Osteoblast (primary cell): ENCODE measurements around the gene GALNT16. TPM values are rescaled to one million over a fixed set of nuclear protein-coding genes. Genes with fewer than 3 reads are reported as not detected.

Experiments used
- DNase-seq: peaks from one replicate; pipeline ENCODE4 v3.0.0; 2011; ENCODE audit warnings: low spot score, mixed read lengths; ENCODE audit not compliant: insufficient read length; ENCODE audit errors: missing footprints
- H2AFZ ChIP-seq: 2 replicates; pipeline ENCODE4 v1.6.0; 2011; ENCODE audit warnings: mild to moderate bottlenecking, low read length
- H3K27ac ChIP-seq: 2 replicates; pipeline ENCODE4 v1.5.1; 2011; ENCODE audit warnings: mild to moderate bottlenecking, low read depth, low read length, moderate library complexity
- H3K27me3 ChIP-seq: 2 replicates; pipeline ENCODE4 v1.6.0; 2012; ENCODE audit warnings: mild to moderate bottlenecking, control low read depth, inconsistent platforms, low read length, moderate library complexity; ENCODE audit not compliant: insufficient read depth
- H3K36me3 ChIP-seq: 2 replicates; pipeline ENCODE4 v1.5.1; 2011; ENCODE audit warnings: mild to moderate bottlenecking, low read length, control low read depth, moderate library complexity; ENCODE audit not compliant: insufficient read depth
- H3K4me1 ChIP-seq: 2 replicates; pipeline ENCODE4 v1.5.1; 2011; ENCODE audit warnings: mild to moderate bottlenecking, low read length, control low read depth, moderate library complexity; ENCODE audit not compliant: insufficient read depth
- H3K4me2 ChIP-seq: 2 replicates; pipeline ENCODE4 v1.6.0; 2011; ENCODE audit warnings: mild to moderate bottlenecking, low read length; ENCODE audit not compliant: insufficient read depth
- H3K4me3 ChIP-seq: fragments of 200-600 bp; sonication (generic); 3 replicates; pipeline ENCODE4 v1.5.1; 2012; ENCODE audit warnings: mild to moderate bottlenecking, low read length, inconsistent platforms; ENCODE audit not compliant: insufficient read depth
- H3K79me2 ChIP-seq: 2 replicates; pipeline ENCODE4 v1.6.0; 2012; ENCODE audit warnings: mild to moderate bottlenecking, low read length, control low read depth, inconsistent platforms; ENCODE audit not compliant: insufficient read depth
- H3K9me3 ChIP-seq: 2 replicates; pipeline ENCODE4 v1.5.1; 2011; ENCODE audit warnings: low read depth, low read length, control low read depth
- H4K20me1 ChIP-seq: 2 replicates; pipeline ENCODE4 v1.6.0; 2012; ENCODE audit warnings: mild to moderate bottlenecking, low read length, control low read depth; ENCODE audit not compliant: insufficient read depth
- CTCF ChIP-seq: IDR thresholded peaks from 2 replicates; pipeline ENCODE4 v1.5.1; 2011; ENCODE audit warnings: mild to moderate bottlenecking, low read depth, low read length, moderate library complexity; ENCODE audit errors: extremely low read depth
- total RNA-seq: library from RNA; depleted of rRNA; stranded (reverse); fragments of >200 nt; gene quantifications from 2 replicates; pipeline ENCODE4 v1.2.3, GENCODE V29; 2012

The GALNT16 gene
- total RNA-seq, 1 donor: 4.0 TPM

- Histone ChIP-seq H3K36me3 (no peaks in the 10 kb centered on the region), H2AFZ (no peak overlapping the region), H3K79me2 (peaks cover 96% of the 10 kb centered on the region), H3K27ac (no peak overlapping the region), H3K4me2 (no peak overlapping the region), H4K20me1 (peaks cover 48% of the 10 kb centered on the region), H3K27me3 (no peaks in the 10 kb centered on the region), H3K4me3 (no peak overlapping the region), H3K9me3 (no peaks in the 10 kb centered on the region), H3K4me1 (peaks cover 17% of the 10 kb centered on the region)
- DNase-seq: no peak
- no peak for TF ChIP-seq CTCF
Measured at GRCh38 chr14:69404883-69405282, 144.9 kb downstream of the GALNT16 start.

DNA sequence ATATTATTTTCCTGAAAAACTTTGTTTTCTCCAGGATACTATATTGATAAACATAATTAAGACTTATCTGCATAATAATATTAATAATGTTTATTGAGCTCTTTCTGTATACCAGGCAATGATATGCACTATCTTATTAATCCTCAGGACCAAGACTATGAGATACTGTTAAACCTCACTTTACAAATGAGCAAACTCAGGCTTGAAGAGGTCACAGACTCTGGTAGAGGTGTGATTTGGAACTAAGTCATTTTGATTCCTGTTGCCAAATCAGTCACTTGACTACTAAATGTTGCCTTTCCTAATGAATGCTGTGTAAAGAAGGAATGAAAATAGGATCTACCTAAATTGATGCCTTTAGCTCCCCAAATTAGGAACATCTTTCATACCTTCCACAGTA lies 145.8 kb downstream of the GALNT16 start:
- DNase-seq: peak; percentile 17
- Histone ChIP-seq H3K4me3 (no peak overlapping the region), H3K4me2 (no peak overlapping the region), H3K9me3 (no peaks in the 10 kb centered on the region), H2AFZ (no peak overlapping the region), H3K4me1 (peaks cover 8% of the 10 kb centered on the region), H3K79me2 (peaks cover 95% of the 10 kb centered on the region), H3K27me3 (no peaks in the 10 kb centered on the region), H3K27ac (no peak overlapping the region), H4K20me1 (peaks cover 48% of the 10 kb centered on the region), H3K36me3 (no peaks in the 10 kb centered on the region)
- TF ChIP-seq CTCF: no peak

Other genes with a start within 250 kb of the GALNT16 start
- gene DCAF5, start 107.0 kb upstream of the GALNT16 start, total RNA-seq: 38.7 and 41.3 TPM in 2 replicates
- 18.9 and 19.9 TPM in 2 replicates for gene EXD2, start 68.7 kb upstream of the GALNT16 start, total RNA-seq
- 71.9 and 75.3 TPM in 2 replicates for gene ERH, start 138.1 kb downstream of the GALNT16 start, total RNA-seq
- 131 and 163 TPM in 2 replicates for gene SLC39A9, start 138.5 kb downstream of the GALNT16 start, total RNA-seq
- gene PLEKHD1, start 224.6 kb downstream of the GALNT16 start, total RNA-seq: under 0.01 TPM in 2 replicates